Activated CD4-positive, alpha-beta T cell treated with anti-CD3 and anti-CD28 coated beads for 48 hours (primary cell): ENCODE results near the gene SFT2D3.

Source experiments
- DNase-seq: peaks from one replicate; pipeline ENCODE4 v3.0.0-alpha.2; 2020

SFT2D3 gene

GRCh38 chr2:127665267-127665893, 35.9 kb upstream of the SFT2D3 start:
- no peak for DNase-seq

- no peak for DNase-seq
Observed at GRCh38 chr2:127669056-127669455, 32.2 kb upstream of the SFT2D3 start.

GRCh38 chr2:127670055-127670956, 31.0 kb upstream of the SFT2D3 start:
- no peak for DNase-seq

- no peak for DNase-seq
Observed at GRCh38 chr2:127670957-127671290, 30.4 kb upstream of the SFT2D3 start.

- DNase-seq: no peak
Observed at GRCh38 chr2:127671557-127672302, 29.6 kb upstream of the SFT2D3 start.

- no peak for DNase-seq
Observed at GRCh38 chr2:127672341-127673224, 28.7 kb upstream of the SFT2D3 start.

GRCh38 chr2:127673291-127674069, 27.8 kb upstream of the SFT2D3 start:
- no peak for DNase-seq

GRCh38 chr2:127674241-127675209, 26.8 kb upstream of the SFT2D3 start:
- peak; percentile 41 for DNase-seq

GRCh38 chr2:127675331-127676261, 25.7 kb upstream of the SFT2D3 start, which contains the start of gene LIMS2:
TSS of gene LIMS2 (minus strand) at chr2:127675530. CDS start at chr2:127675024, 506 bp downstream.
- DNase-seq: no peak

GRCh38 chr2:127676906-127677305, 24.4 kb upstream of the SFT2D3 start:
- no peak for DNase-seq

- DNase-seq: no peak
Observed at GRCh38 chr2:127678531-127678930, 22.8 kb upstream of the SFT2D3 start.

GRCh38 chr2:127678991-127679390, 22.3 kb upstream of the SFT2D3 start:
- DNase-seq: no peak

GRCh38 chr2:127679680-127680361, 21.5 kb upstream of the SFT2D3 start:
- DNase-seq: no peak

- no peak for DNase-seq
Observed at GRCh38 chr2:127680706-127681287, 20.5 kb upstream of the SFT2D3 start.

GRCh38 chr2:127681288-127681804, 20.0 kb upstream of the SFT2D3 start:
- no peak for DNase-seq

- no peak for DNase-seq
Observed at GRCh38 chr2:127681976-127682857, 19.1 kb upstream of the SFT2D3 start.

GRCh38 chr2:127683056-127683455, 18.2 kb upstream of the SFT2D3 start:
- no peak for DNase-seq
